Measurements from ENCODE around the gene CFAP70.

- no peak for TF ChIP-seq CTCF (IDR thresholded peaks at IDR 0.05)
- TF ChIP-seq POLR2A (IDR thresholded peaks at IDR 0.05): no peak
- no peak for TF ChIP-seq POLR2AphosphoS5 (IDR thresholded peaks at IDR 0.05)
- no peak for TF ChIP-seq EP300 (IDR thresholded peaks at IDR 0.05; ENCODE audit: low read depth)
Measured at GRCh38 chr10:73399063-73399462, 40.4 kb upstream of the CFAP70 start.

Measured in transverse colon (tissue), 4 donors.